Esophagus muscularis mucosa (tissue), 4 donors: ENCODE results near the gene PTGIS. TPM values are rescaled to one million over a fixed set of nuclear protein-coding genes. Genes with fewer than 3 reads are reported as not detected.
A peak's percentile ranks its signal among the peaks of the same experiment; 100 is the strongest.

Source experiments
- DNase-seq: peaks from one replicate; pipeline ENCODE4 v3.0.0-alpha.2; 2017; ENCODE audit errors: extremely low spot score
- H3K27ac ChIP-seq, 4 donors: fragments of 200-600 bp; sonication (generic); replicated peaks in 1 of 4; 1 replicate in 3 of 4; 2 replicates in 1 of 4; pipeline ENCODE4 v1.5.1; 2016 to 2019; ENCODE audit warnings: mild to moderate bottlenecking in 1 of 4
- H3K27me3 ChIP-seq, 4 donors: fragments of 200-600 bp; sonication (generic); one replicate each; pipeline versions ENCODE4 v1.5.1 to v1.6.0; 2016 to 2019
- H3K36me3 ChIP-seq, 4 donors: fragments of 200-600 bp; sonication (generic); one replicate each; pipeline ENCODE4 v1.5.1; 2016 to 2019
- H3K4me1 ChIP-seq, 4 donors: fragments of 200-600 bp; sonication (generic); one replicate each; pipeline ENCODE4 v1.5.1; 2016 to 2019
- H3K4me3 ChIP-seq, 4 donors: fragments of 200-600 bp; sonication (generic); 1 replicate in 2 of 4; 2 replicates in 2 of 4; pipeline ENCODE4 v1.5.1; 2016 to 2019; ENCODE audit warnings: mild to moderate bottlenecking in 4 of 4, moderate library complexity in 1 of 4
- H3K9me3 ChIP-seq, 4 donors: fragments of 200-600 bp; sonication (generic); 1 replicate in 3 of 4; 2 replicates in 1 of 4; pipeline ENCODE4 v1.5.1; 2016 to 2019
- EP300 ChIP-seq: sonication (generic); formaldehyde crosslinking; IDR thresholded peaks from one replicate; pipeline ENCODE4 v1.6.1; 2017; ENCODE audit warnings: antibody characterized with exemption
- POLR2A ChIP-seq: fragments of 450-650 bp; IDR thresholded peaks from one replicate; pipeline ENCODE4 v1.6.1; 2017; ENCODE audit warnings: antibody characterized with exemption, moderate library complexity, mild to moderate bottlenecking, low read depth
- POLR2AphosphoS5 ChIP-seq, 2 donors: sonication (generic); formaldehyde crosslinking; IDR thresholded peaks; one replicate each; pipeline ENCODE4 v1.6.1; 2017; ENCODE audit warnings: antibody characterized with exemption in 2 of 2
- WGBS: methylation state at CpG from one replicate; pipeline ENCODE4 v1.1.5; 2018; 5-methylcytosine and 5-hydroxymethylcytosine counted together
- intact Hi-C: fragments of 100-400 bp; cut with DNase I; formaldehyde crosslinking; loops from one replicate; pipeline ENCODE4 v1.15.1; 2023
- total RNA-seq, 4 donors: library from RNA; depleted of rRNA; stranded (reverse); fragments of >200 nt; gene quantifications; one replicate each; pipeline versions ENCODE4 v1.1.0 to v1.2.1, GENCODE V29; 2016
- TF ChIP-seq, protein P1 (sequence below), 3 experiments: fragments of 200-600 bp in 2 of 3; fragments of 450-650 bp in 1 of 3; sonication (generic) in 2 of 3; IDR thresholded peaks; one replicate each; pipeline ENCODE4 v1.5.1; 2017 to 2019; ENCODE audit warnings: antibody characterized with exemption in 3 of 3, mild to moderate bottlenecking in 2 of 3, moderate library complexity in 1 of 3

PTGIS gene
- total RNA-seq, 4 donors from 2014 or later = 107 to 217 (median 130) TPM

- H3K27ac ChIP-seq = no peak overlapping the region
- intact Hi-C loops = loop anchor here (10.0 kb wide), 1 partner anchor 267 kb away; no protein-coding TSS in a partner anchor
- no peak for DNase-seq
- H3K4me3 ChIP-seq = no peak overlapping the region
- H3K36me3 ChIP-seq = no peaks in the 10 kb centered on the region
- H3K4me1 ChIP-seq = peaks cover 0 to 28% (median 20%) of the 10 kb centered on the region in 4 donors
- 95% methylated on average over 5 of the region's 5 CpGs for WGBS
- H3K9me3 ChIP-seq = no peaks in the 10 kb centered on the region
- TF ChIP-seq EP300 (no peak), POLR2AphosphoS5 (IDR thresholded peaks at IDR 0.05) (no peak), POLR2A (no peak)
- TF ChIP-seq, protein P1, sequence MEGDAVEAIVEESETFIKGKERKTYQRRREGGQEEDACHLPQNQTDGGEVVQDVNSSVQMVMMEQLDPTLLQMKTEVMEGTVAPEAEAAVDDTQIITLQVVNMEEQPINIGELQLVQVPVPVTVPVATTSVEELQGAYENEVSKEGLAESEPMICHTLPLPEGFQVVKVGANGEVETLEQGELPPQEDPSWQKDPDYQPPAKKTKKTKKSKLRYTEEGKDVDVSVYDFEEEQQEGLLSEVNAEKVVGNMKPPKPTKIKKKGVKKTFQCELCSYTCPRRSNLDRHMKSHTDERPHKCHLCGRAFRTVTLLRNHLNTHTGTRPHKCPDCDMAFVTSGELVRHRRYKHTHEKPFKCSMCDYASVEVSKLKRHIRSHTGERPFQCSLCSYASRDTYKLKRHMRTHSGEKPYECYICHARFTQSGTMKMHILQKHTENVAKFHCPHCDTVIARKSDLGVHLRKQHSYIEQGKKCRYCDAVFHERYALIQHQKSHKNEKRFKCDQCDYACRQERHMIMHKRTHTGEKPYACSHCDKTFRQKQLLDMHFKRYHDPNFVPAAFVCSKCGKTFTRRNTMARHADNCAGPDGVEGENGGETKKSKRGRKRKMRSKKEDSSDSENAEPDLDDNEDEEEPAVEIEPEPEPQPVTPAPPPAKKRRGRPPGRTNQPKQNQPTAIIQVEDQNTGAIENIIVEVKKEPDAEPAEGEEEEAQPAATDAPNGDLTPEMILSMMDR (IDR thresholded peaks at IDR 0.05) = no peak
- no peaks in the 10 kb centered on the region for H3K27me3 ChIP-seq
Measured at GRCh38 chr20:49601153-49601924, 33.4 kb upstream of the PTGIS start.

DNA sequence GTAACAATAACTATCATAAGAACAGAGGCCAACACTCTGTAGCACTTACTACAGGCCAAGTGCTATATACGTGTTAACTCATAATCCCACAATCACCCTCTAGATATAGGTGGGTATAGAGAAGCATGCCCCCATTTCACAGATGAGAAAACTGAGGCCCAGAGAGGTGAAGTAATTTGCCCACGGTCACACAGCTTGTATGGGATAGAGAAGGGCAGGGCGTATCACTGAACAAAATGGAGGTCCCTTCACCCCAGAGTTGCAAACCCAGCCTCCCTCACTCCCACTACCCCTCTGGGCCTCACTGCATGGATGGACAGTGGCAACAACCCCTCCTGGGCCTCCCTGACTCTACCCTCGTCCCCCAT, 31.8 kb upstream of the PTGIS start:
- Histone ChIP-seq H3K4me3 (no peak overlapping the region), H3K27ac (no peak overlapping the region), H3K36me3 (no peaks in the 10 kb centered on the region), H3K4me1 (peaks cover 5 to 32% (median 21%) of the 10 kb centered on the region in 4 donors), H3K27me3 (no peaks in the 10 kb centered on the region), H3K9me3 (no peaks in the 10 kb centered on the region)
- intact Hi-C loops = loop anchor here (10.0 kb wide), 1 partner anchor 265 kb away; no protein-coding TSS in a partner anchor
- TF ChIP-seq POLR2AphosphoS5 (IDR thresholded peaks at IDR 0.05) (no peak), EP300 (no peak)
- WGBS = 89% methylated on average over 4 of the region's 4 CpGs
- no peak for DNase-seq

DNA sequence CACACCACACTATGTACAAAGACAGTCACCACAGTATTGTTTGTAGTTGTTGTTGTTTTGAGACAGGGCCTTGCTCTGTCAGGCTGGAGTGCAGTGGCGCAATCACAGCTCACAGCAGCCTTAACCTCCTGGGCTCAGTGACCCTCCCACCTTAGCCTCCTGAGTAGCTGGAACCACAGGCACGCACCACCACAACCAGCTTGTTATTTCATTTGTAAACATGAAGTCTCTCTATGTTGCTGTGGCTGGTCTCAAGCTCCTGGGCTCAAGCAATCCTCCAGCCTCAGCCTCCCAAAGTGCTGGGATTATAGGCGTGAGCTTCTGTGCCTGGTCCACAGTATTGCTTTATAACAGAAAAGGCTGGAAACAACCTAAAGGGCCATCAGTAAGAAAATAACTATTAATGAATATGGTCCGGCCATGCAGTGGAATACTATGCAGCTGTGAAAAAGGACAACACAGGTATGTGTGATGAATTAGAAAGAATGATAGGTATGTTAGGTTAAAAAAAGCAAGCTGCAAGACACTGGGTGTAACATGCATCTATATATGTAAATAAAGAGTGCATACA, 30.0 kb upstream of the PTGIS start:
- Histone ChIP-seq H3K36me3 (no peaks in the 10 kb centered on the region), H3K4me1 (peaks cover 13 to 36% (median 26%) of the 10 kb centered on the region in 4 donors), H3K27me3 (no peaks in the 10 kb centered on the region), H3K9me3 (no peaks in the 10 kb centered on the region), H3K4me3 (no peak overlapping the region), H3K27ac (no peak overlapping the region)
- intact Hi-C loops = no loop called here
- WGBS = 96% methylated on average over 4 of the region's 4 CpGs
- TF ChIP-seq POLR2AphosphoS5 (IDR thresholded peaks at IDR 0.05) = no peak
- TF ChIP-seq EP300 = no peak
- TF ChIP-seq, protein P1 (IDR thresholded peaks at IDR 0.05) = no peak
- no peak for TF ChIP-seq POLR2A
- no peak for DNase-seq

- peaks cover 27 to 37% (median 29%) of the 10 kb centered on the region in 4 donors for H3K4me1 ChIP-seq
- no peaks in the 10 kb centered on the region for H3K9me3 ChIP-seq
- WGBS = 67% methylated on average over 8 of the region's 15 CpGs
- TF ChIP-seq, protein P1 (IDR thresholded peaks at IDR 0.05) = no peak
- TF ChIP-seq POLR2AphosphoS5 (IDR thresholded peaks at IDR 0.05) = peak in 1 of 2 donors; percentile 7
- TF ChIP-seq EP300 = no peak
- H3K4me3 ChIP-seq = no peak overlapping the region
- H3K27me3 ChIP-seq = no peaks in the 10 kb centered on the region
- intact Hi-C loops = no loop called here
- peak overlapping the region; percentile 60 to 75 (median 69) for H3K27ac ChIP-seq
- no peaks in the 10 kb centered on the region for H3K36me3 ChIP-seq
- DNase-seq = no peak
Measured at GRCh38 chr20:49595811-49596561, 28.0 kb upstream of the PTGIS start.

DNA sequence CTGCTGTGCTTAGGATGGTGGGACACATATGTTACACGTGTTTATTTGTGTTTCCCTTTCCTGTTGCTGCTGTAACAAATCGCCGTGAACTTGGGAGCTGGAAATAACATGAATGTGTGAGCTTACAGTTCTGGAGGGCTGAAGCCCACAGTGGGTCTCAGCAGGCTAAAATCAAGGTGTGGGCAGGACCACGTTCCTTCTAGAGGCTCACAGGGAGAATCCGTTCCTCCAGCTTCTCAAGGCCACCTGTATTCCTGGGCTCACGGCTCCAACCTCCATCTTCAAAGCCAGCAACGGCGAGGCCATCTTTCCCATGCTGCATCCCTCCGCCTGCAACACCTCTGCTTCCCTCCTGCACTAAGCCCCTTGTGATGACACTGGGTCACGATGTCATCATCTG, 27.4 kb upstream of the PTGIS start:
- H3K36me3 ChIP-seq = no peaks in the 10 kb centered on the region
- no peaks in the 10 kb centered on the region for H3K9me3 ChIP-seq
- H3K4me1 ChIP-seq = peaks cover 30 to 40% (median 35%) of the 10 kb centered on the region in 4 donors
- intact Hi-C loops = no loop called here
- H3K4me3 ChIP-seq = no peak overlapping the region
- H3K27me3 ChIP-seq = no peaks in the 10 kb centered on the region
- DNase-seq = no peak
- H3K27ac ChIP-seq = peak overlapping the region; percentile 60 to 75 (median 69)
- TF ChIP-seq EP300 (no peak), POLR2AphosphoS5 (IDR thresholded peaks at IDR 0.05) (no peak), POLR2A (no peak)
- TF ChIP-seq, protein P1 (IDR thresholded peaks at IDR 0.05) = no peak
- 83% methylated on average over 10 of the region's 10 CpGs for WGBS
